SU-DHL-6 (cell line): Measurements from ENCODE around the gene RTN4.

Source experiments
- EZH2phosphoT487 ChIP-seq: fragments of 200-600 bp; sonication (generic), shearing (Covaris generic); conservative IDR thresholded peaks from 2 replicates; pipeline ENCODE4 v1.6.1; 2018; ENCODE audit warnings: mild to moderate bottlenecking, antibody characterized with exemption, low read length, moderate library complexity, mixed read lengths
- TF ChIP-seq, protein P1 (sequence below): fragments of 200-600 bp; sonication (generic); IDR thresholded peaks from one replicate; pipeline ENCODE4 v1.5.1; 2017; ENCODE audit warnings: antibody characterized with exemption, mild to moderate bottlenecking, low read length, moderate library complexity; ENCODE audit not compliant: insufficient read depth, poor library complexity, severe bottlenecking

DNA sequence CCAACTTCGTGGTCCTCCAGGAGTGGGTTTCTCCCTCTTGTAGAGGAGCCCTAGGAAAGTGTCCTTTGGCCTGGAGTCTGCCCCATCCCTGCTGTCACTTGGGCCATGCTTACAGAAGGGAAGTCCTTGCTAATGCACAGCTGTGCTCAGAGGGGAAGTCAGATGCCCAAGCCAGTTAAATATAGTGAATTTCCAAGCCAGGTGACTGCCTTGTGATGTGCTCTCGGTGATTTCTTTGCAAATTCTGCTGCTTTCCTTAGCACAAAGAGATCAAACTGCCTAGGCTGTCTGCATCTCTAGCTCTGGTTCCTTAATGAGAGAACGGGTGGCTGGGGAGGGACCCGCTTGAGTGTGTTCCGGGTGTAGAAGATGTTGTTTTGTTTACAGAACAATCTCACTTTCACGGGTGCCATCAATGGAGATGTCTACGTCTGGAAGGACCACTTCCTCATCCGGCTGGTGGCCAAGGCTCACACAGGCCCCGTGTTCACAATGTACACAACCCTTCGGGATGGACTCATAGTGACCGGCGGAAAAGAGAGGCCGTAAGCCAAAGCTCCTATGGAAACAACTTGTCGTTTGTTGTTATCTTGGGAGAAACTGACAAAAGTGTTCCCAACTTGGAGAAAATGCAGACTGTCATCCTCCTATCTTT is 91.4 kb downstream of the RTN4 start:
- TF ChIP-seq, protein P1, sequence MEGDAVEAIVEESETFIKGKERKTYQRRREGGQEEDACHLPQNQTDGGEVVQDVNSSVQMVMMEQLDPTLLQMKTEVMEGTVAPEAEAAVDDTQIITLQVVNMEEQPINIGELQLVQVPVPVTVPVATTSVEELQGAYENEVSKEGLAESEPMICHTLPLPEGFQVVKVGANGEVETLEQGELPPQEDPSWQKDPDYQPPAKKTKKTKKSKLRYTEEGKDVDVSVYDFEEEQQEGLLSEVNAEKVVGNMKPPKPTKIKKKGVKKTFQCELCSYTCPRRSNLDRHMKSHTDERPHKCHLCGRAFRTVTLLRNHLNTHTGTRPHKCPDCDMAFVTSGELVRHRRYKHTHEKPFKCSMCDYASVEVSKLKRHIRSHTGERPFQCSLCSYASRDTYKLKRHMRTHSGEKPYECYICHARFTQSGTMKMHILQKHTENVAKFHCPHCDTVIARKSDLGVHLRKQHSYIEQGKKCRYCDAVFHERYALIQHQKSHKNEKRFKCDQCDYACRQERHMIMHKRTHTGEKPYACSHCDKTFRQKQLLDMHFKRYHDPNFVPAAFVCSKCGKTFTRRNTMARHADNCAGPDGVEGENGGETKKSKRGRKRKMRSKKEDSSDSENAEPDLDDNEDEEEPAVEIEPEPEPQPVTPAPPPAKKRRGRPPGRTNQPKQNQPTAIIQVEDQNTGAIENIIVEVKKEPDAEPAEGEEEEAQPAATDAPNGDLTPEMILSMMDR, result no peak
- no peak for TF ChIP-seq EZH2phosphoT487
